ENCODE data around the gene NRXN3.

DNA sequence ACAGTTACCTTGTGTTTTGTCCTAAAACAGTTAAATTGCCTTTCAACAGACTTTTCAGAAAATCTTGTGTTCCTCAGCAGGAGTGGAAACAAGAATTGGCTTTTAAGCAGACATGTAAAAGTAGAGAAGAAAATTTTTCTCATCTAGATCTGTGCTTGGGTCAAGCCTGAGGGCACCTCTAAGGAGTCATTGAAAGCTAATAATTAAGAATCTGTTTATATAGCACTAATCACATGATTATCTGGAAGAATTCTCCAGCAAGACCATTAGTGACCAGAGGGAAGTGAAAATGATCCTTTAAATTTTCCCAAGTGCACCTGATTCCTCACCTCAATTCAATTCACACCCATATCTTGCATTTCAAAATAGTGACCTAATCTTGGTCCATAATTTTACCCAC lies 1746.1 kb downstream of the NRXN3 start:
- no peak for TF ChIP-seq GATA2 (IDR thresholded peaks at IDR 0.05; ENCODE audit: low read depth, low read length)
- TF ChIP-seq GATA3 (IDR thresholded peaks at IDR 0.05; ENCODE audit: low read depth, low read length): no peak

Data from SH-SY5Y (cell line).